Endothelial cell of umbilical vein (primary cell): Measurements from ENCODE around the gene RHBDD3. TPM values are rescaled to one million over a fixed set of nuclear protein-coding genes. Genes with fewer than 3 reads are reported as not detected.

ENCODE experiments used
- BruUV-seq: library from RNA; stranded (reverse); fragments of 400-500 nt; replicated peaks from 2 replicates; lab custom pipeline; 2021; lab: Mats Ljungman, UMichigan
- CTCF ChIA-PET: fragments of 300-600, 350-600 bp; sonication (Branson Sonifier 250); formaldehyde crosslinking; loops from one replicate; lab custom pipeline; 2021; ENCODE audit warnings: antibody characterized with exemption, inconsistent platforms; lab: Charles Lee
- POLR2A ChIA-PET: fragments of 300-600, 350-600 bp; sonication (Branson Sonifier 250); formaldehyde crosslinking; loops from one replicate; lab custom pipeline; 2021; ENCODE audit warnings: antibody characterized with exemption, inconsistent platforms; lab: Charles Lee
- DNase-seq: peaks from one replicate; pipeline ENCODE4 v3.0.0-alpha.2; 2011; ENCODE audit warnings: low read depth, low spot score
- FAIRE-seq: peaks from 2 replicates; lab custom pipeline; 2011; peaks lifted over from hg19 to GRCh38; lab: Jason Lieb, UNC
- H2AFZ ChIP-seq: 2 replicates; pipeline ENCODE4 v1.6.0; 2012; ENCODE audit warnings: low read depth, low read length, control low read depth, inconsistent platforms
- H3K27ac ChIP-seq: 2 replicates; pipeline ENCODE4 v1.5.1; 2011; ENCODE audit warnings: low read depth, mild to moderate bottlenecking, control low read depth, low read length, moderate library complexity; ENCODE audit not compliant: insufficient read depth
- H3K27me3 ChIP-seq, 2 experiments: 2 replicates each; pipeline versions ENCODE4 v1.6.0 to v1.6.1; 2011; ENCODE audit warnings: low read length in 2 of 2, mixed read lengths in 1 of 2; ENCODE audit not compliant: control insufficient read depth in 2 of 2, insufficient read depth in 2 of 2
- H3K36me3 ChIP-seq, 2 experiments: 2 replicates in 1 of 2; 3 replicates in 1 of 2; pipeline ENCODE4 v1.5.1; 2011; ENCODE audit warnings: low read length in 2 of 2, mild to moderate bottlenecking in 1 of 2, moderate library complexity in 1 of 2; ENCODE audit not compliant: control insufficient read depth in 2 of 2, insufficient read depth in 2 of 2; ENCODE audit errors: extremely low read depth in 1 of 2
- H3K4me1 ChIP-seq: 3 replicates; pipeline ENCODE4 v1.5.1; 2011; ENCODE audit warnings: mild to moderate bottlenecking, low read length; ENCODE audit not compliant: control insufficient read depth, insufficient read depth; ENCODE audit errors: extremely low read depth
- H3K4me2 ChIP-seq: 2 replicates; pipeline ENCODE4 v1.6.1; 2011; ENCODE audit warnings: low read length, control low read depth, mixed read lengths; ENCODE audit not compliant: insufficient read depth
- H3K4me3 ChIP-seq, 3 experiments: fragments of 200-600 bp in 1 of 3; sonication (generic), shearing (Covaris generic) in 1 of 3; replicated peaks in 1 of 3; 2 replicates each; pipeline ENCODE4 v1.5.1; 2011 to 2016; ENCODE audit warnings: control low read depth in 3 of 3, low read length in 3 of 3, mild to moderate bottlenecking in 2 of 3, inconsistent platforms in 1 of 3, low read depth in 1 of 3, moderate library complexity in 1 of 3; ENCODE audit not compliant: insufficient read depth in 1 of 3
- H3K79me2 ChIP-seq: 2 replicates; pipeline ENCODE4 v1.6.0; 2012; ENCODE audit warnings: low read length, inconsistent platforms; ENCODE audit not compliant: control insufficient read depth, insufficient read depth
- H3K9ac ChIP-seq: replicated peaks from 2 replicates; pipeline ENCODE3; 2011; ENCODE audit warnings: low read length, control low read depth; ENCODE audit not compliant: insufficient read depth; ENCODE audit errors: extremely low read depth
- H3K9me1 ChIP-seq: replicated peaks from 3 replicates; pipeline ENCODE4 v1.6.0; 2011; ENCODE audit warnings: mild to moderate bottlenecking, low read length; ENCODE audit not compliant: control insufficient read depth, insufficient read depth; ENCODE audit errors: extremely low read depth
- H3K9me3 ChIP-seq: replicated peaks from 2 replicates; pipeline ENCODE4 v1.5.1; 2012; ENCODE audit warnings: low read length, inconsistent platforms; ENCODE audit not compliant: control insufficient read depth, insufficient read depth
- H4K20me1 ChIP-seq: replicated peaks from 2 replicates; pipeline ENCODE3; 2011; ENCODE audit warnings: mild to moderate bottlenecking, low read length; ENCODE audit not compliant: control insufficient read depth, insufficient read depth; ENCODE audit errors: extremely low read depth
- FOS ChIP-seq: IDR thresholded peaks from 2 replicates; pipeline ENCODE4 v1.6.1; 2011; ENCODE audit warnings: mild to moderate bottlenecking, low read length, moderate library complexity, borderline replicate concordance; ENCODE audit not compliant: insufficient read depth
- GATA2 ChIP-seq: IDR thresholded peaks from 2 replicates; pipeline ENCODE4 v1.7.0; 2011; ENCODE audit warnings: low read depth, mild to moderate bottlenecking, moderate library complexity, mixed read lengths, low read length; ENCODE audit not compliant: insufficient read length, insufficient read depth
- JUN ChIP-seq: IDR thresholded peaks from 2 replicates; pipeline ENCODE4 v1.6.1; 2011; ENCODE audit warnings: borderline replicate concordance, low read depth; ENCODE audit not compliant: insufficient read length, insufficient read depth
- MAX ChIP-seq: IDR thresholded peaks from 2 replicates; pipeline ENCODE4 v1.6.1; 2011; ENCODE audit not compliant: insufficient read depth, insufficient read length
- MYC ChIP-seq: IDR thresholded peaks from one replicate; pipeline ENCODE4 v1.6.1; 2011; ENCODE audit warnings: mild to moderate bottlenecking, low read depth, low read length
- POLR2AphosphoS5 ChIP-seq: IDR thresholded peaks from 2 replicates; pipeline ENCODE4 v1.6.1; 2012; ENCODE audit warnings: low read depth, mild to moderate bottlenecking, control low read depth, low read length, moderate library complexity; ENCODE audit not compliant: insufficient read depth
- dilution Hi-C: fragments of 300-500 bp; cut with MboI; formaldehyde crosslinking; loops from one replicate; pipeline ENCODE4 v1.15.0; 2019; ENCODE audit warnings: low sequenced_read_pairs; ENCODE audit not compliant: extremely low pct_ligation_motif_present
- intact Hi-C: fragments of 100-400 bp; cut with micrococcal nuclease; formaldehyde crosslinking; loops from one replicate; pipeline ENCODE4 v1.10.0; 2022
- polyA plus RNA-seq, 4 experiments: library from polyadenylated mRNA; depleted of rRNA in 3 of 4; stranded (reverse) in 3 of 4; unstranded in 1 of 4; fragments of >200 nt; gene quantifications; 2 replicates each; pipeline versions ENCODE4 v1.2.1 to v1.2.3, GENCODE V29; 2011 to 2012; ENCODE audit warnings: missing spikeins in 1 of 4
- total RNA-seq: library from RNA; stranded (reverse); gene quantifications from 2 replicates; pipeline ENCODE4 v1.2.3, GENCODE V29; 2021
- TF ChIP-seq, protein P1 (sequence below), 2 donors: IDR thresholded peaks; 1 replicate in 1 of 2; 2 replicates in 1 of 2; pipeline ENCODE4 v1.5.1; 2011; ENCODE audit warnings: low read length in 2 of 2, mild to moderate bottlenecking in 2 of 2, moderate library complexity in 2 of 2, control low read depth in 1 of 2, inconsistent platforms in 1 of 2, low read depth in 1 of 2; ENCODE audit not compliant: insufficient read depth in 1 of 2; ENCODE audit errors: extremely low read depth in 1 of 2

RHBDD3 gene
- total and polyA plus RNA-seq, 2 donors (not counting 3 experiments of a cell fraction or from before 2014, with no cell fraction given) = 31.3 to 37.2 TPM

DNA sequence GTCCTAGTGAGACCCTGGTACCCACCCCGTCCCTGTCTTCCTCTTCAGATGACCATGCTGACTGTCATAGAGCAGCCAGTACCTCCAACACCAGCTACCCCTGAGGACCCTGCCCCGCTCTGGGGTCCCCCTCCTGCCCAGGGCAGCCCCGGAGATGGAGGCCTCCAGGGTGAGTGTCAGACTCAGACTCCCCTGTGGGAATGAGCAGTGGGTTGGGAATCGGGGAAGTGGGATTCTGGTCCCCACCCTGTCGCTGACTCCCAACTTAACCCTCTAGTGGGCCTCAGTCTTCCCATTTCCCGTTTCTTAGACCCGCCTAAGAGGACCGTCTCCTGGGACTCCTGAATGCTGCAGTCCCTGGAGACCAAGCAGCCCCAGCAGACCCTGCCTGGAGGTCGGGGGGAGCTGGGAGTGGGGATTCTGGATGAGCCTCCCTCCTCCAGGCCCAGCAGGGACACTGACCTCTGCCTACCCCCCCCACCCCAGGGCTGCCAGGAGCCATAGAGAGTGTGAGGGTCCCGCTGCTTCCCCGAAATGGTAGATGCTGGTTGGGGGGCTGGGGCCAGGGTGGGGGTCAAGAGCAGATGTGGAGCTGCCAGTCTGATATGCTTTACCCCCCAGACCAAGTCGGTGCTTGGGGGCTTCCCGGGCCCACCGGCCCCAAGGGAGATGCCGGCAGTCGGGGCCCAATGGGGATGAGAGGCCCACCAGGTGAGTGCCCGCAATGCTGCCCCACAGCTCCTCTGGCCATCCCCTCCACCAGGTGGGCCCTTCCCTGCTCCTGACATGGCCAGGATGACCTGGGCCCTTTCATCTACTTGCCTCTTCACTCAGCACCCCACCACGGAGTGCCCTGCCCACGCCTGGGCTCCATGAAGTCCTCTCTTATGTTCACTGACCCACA lies 36.6 kb downstream of the RHBDD3 start:
- peaks cover 8% of the 10 kb centered on the region for H3K4me1 ChIP-seq
- H3K27ac ChIP-seq = no peak overlapping the region
- no peaks in the 10 kb centered on the region for H3K36me3 ChIP-seq
- H3K9me1 ChIP-seq = no peaks in the 10 kb centered on the region
- no peak overlapping the region for H2AFZ ChIP-seq
- H3K9ac ChIP-seq = no peak overlapping the region
- BruUV-seq = no TSS peak
- FAIRE-seq (no peak), DNase-seq (no peak)
- H3K79me2 ChIP-seq = no peaks in the 10 kb centered on the region
- H3K27me3 ChIP-seq = no peaks in the 10 kb centered on the region
- intact Hi-C loops (no loop called here), dilution Hi-C loops (no loop called here)
- H3K4me2 ChIP-seq = no peak overlapping the region
- POLR2A ChIA-PET = no interaction called here
- no peak for TF ChIP-seq FOS
- TF ChIP-seq MYC = no peak
- TF ChIP-seq POLR2AphosphoS5 = no peak
- TF ChIP-seq JUN = no peak
- TF ChIP-seq, protein P1, sequence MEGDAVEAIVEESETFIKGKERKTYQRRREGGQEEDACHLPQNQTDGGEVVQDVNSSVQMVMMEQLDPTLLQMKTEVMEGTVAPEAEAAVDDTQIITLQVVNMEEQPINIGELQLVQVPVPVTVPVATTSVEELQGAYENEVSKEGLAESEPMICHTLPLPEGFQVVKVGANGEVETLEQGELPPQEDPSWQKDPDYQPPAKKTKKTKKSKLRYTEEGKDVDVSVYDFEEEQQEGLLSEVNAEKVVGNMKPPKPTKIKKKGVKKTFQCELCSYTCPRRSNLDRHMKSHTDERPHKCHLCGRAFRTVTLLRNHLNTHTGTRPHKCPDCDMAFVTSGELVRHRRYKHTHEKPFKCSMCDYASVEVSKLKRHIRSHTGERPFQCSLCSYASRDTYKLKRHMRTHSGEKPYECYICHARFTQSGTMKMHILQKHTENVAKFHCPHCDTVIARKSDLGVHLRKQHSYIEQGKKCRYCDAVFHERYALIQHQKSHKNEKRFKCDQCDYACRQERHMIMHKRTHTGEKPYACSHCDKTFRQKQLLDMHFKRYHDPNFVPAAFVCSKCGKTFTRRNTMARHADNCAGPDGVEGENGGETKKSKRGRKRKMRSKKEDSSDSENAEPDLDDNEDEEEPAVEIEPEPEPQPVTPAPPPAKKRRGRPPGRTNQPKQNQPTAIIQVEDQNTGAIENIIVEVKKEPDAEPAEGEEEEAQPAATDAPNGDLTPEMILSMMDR (IDR thresholded peaks at IDR 0.05; ENCODE audit: extremely low read depth in 1 of 2, insufficient read depth in 1 of 2, low read depth in 1 of 2, low read length in 2 of 2) = no peak
- TF ChIP-seq MAX = no peak
- TF ChIP-seq GATA2 = no peak
- H3K4me3 ChIP-seq = no peak overlapping the region
- no peaks in the 10 kb centered on the region for H3K9me3 ChIP-seq
- H4K20me1 ChIP-seq = no peaks in the 10 kb centered on the region
- CTCF ChIA-PET = interaction anchor here (1.7 to 1.8 kb wide), 2 partner anchors 14 kb away, joined by 4 to 6 read pairs; no protein-coding TSS in a partner anchor
